Peyer's patch (tissue), 4 donors: ENCODE results near the gene ADCY7. TPM values are rescaled to one million over a fixed set of nuclear protein-coding genes. Genes with fewer than 3 reads are reported as not detected.

Source experiments
- DNase-seq, 3 donors: peaks; one replicate each; pipeline ENCODE4 v3.0.0-alpha.2; 2017 to 2019
- H3K27ac ChIP-seq, 4 donors: fragments of 200-600 bp; sonication (generic); one replicate each; pipeline ENCODE4 v1.5.1; 2016 to 2019
- H3K27me3 ChIP-seq, 2 donors: fragments of 200-600 bp; sonication (generic); one replicate each; pipeline ENCODE4 v1.5.1; 2019
- H3K36me3 ChIP-seq, 3 donors: fragments of 200-600 bp; sonication (generic); one replicate each; pipeline ENCODE4 v1.5.1; 2016 to 2019
- H3K4me1 ChIP-seq, 4 donors: fragments of 200-600 bp; sonication (generic); one replicate each; pipeline ENCODE4 v1.5.1; 2016 to 2019
- H3K4me3 ChIP-seq, 4 donors: fragments of 200-600 bp; sonication (generic); 1 replicate in 3 of 4; 2 replicates in 1 of 4; pipeline ENCODE4 v1.5.1; 2016 to 2019; ENCODE audit warnings: mild to moderate bottlenecking in 1 of 4
- H3K9me3 ChIP-seq, 4 donors: fragments of 200-600 bp; sonication (generic); one replicate each; pipeline ENCODE4 v1.5.1; 2016 to 2019; ENCODE audit warnings: mild to moderate bottlenecking in 1 of 4
- POLR2A ChIP-seq, 2 donors: fragments of 450-650 bp; IDR thresholded peaks; one replicate each; pipeline ENCODE4 v1.5.1; 2017; ENCODE audit warnings: antibody characterized with exemption in 2 of 2, mild to moderate bottlenecking in 2 of 2, moderate library complexity in 2 of 2
- total RNA-seq, 4 donors: library from RNA; depleted of rRNA; stranded (reverse); fragments of >200 nt; gene quantifications; one replicate each; pipeline ENCODE4 v1.1.0, GENCODE V29; 2016
- TF ChIP-seq, protein P1 (sequence below), 6 experiments: fragments of 450-650 bp in 4 of 6; fragments of 200-600 bp in 2 of 6; sonication (generic) in 1 of 6; IDR thresholded peaks; one replicate each; pipeline ENCODE4 v1.5.1; 2017 to 2019; ENCODE audit warnings: antibody characterized with exemption in 6 of 6, mild to moderate bottlenecking in 3 of 6, moderate library complexity in 1 of 6

The ADCY7 gene
- total RNA-seq, 4 donors from 2014 or later, result 6.5 to 67.7 (median 21.5) TPM

DNA sequence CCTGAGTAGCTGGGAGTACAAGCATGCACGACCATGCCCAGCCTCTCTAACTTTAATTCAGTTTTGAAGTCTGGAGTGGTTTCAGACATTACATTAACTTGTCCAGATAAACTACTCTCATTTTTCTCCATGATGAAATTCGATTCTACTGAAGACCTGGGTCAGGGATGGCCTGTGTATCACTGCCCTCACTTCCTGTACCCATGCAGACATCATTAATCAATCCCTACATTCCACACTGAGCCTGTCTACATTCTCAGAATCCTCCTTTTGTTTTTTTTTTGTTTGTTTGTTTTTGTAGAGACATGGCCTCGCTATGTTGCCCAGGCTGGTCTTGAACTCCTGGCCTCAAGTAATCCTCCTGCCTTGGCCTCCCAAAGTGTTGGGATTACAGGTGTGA is 22.6 kb downstream of the ADCY7 start:
- Histone ChIP-seq H3K27me3 (no peaks in the 10 kb centered on the region), H3K4me3 (no peak overlapping the region), H3K27ac (no peak overlapping the region), H3K36me3 (peaks cover 0 to 19% (median 0%) of the 10 kb centered on the region in 3 donors), H3K4me1 (peaks cover 0 to 11% (median 5%) of the 10 kb centered on the region in 4 donors), H3K9me3 (no peaks in the 10 kb centered on the region)
- no peak for DNase-seq
- TF ChIP-seq, protein P1, sequence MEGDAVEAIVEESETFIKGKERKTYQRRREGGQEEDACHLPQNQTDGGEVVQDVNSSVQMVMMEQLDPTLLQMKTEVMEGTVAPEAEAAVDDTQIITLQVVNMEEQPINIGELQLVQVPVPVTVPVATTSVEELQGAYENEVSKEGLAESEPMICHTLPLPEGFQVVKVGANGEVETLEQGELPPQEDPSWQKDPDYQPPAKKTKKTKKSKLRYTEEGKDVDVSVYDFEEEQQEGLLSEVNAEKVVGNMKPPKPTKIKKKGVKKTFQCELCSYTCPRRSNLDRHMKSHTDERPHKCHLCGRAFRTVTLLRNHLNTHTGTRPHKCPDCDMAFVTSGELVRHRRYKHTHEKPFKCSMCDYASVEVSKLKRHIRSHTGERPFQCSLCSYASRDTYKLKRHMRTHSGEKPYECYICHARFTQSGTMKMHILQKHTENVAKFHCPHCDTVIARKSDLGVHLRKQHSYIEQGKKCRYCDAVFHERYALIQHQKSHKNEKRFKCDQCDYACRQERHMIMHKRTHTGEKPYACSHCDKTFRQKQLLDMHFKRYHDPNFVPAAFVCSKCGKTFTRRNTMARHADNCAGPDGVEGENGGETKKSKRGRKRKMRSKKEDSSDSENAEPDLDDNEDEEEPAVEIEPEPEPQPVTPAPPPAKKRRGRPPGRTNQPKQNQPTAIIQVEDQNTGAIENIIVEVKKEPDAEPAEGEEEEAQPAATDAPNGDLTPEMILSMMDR (IDR thresholded peaks at IDR 0.05), result no peak
- TF ChIP-seq POLR2A (IDR thresholded peaks at IDR 0.05), result no peak

DNA sequence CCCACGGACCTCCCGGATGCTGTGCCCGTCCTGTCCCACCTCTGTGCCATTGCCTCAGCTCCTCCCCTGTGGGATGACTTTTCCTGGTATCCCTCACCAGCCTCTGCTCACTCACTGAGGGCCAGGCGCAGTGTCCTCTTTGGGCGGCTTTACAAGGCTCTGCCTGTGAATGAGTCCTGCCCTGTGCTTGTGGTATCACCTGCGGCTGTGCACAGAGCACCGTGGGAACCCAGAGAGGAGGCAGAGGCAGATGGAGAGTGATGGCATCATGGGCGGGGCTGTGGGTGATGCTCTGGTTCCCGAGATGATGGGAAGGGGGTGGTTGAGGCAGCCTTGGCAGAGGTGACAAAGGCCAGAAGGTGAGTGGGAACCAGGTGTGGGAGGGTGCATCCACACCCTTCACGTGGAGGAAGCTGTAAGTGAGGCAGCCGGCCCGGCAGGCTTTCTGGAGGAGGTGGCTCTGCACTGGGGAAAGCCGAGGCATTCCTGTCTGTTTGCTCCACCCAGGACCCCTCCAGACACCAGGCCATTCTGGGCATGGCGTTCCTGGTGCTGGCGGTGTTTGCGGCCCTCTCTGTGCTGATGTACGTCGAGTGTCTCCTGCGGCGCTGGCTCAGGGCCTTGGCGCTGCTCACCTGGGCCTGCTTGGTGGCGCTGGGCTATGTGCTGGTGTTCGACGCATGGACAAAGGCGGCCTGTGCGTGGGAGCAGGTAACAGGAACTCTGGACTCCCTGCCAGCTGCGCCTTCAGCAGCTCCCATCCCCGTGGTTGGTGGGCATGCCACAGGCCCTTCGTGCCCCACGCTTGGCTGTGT is 23.8 kb downstream of the ADCY7 start:
- Histone ChIP-seq H3K27ac (no peak overlapping the region), H3K4me3 (no peak overlapping the region), H3K9me3 (no peaks in the 10 kb centered on the region), H3K27me3 (no peaks in the 10 kb centered on the region), H3K36me3 (peaks cover 0 to 20% (median 0%) of the 10 kb centered on the region in 3 donors), H3K4me1 (no peaks in the 10 kb centered on the region)
- DNase-seq, result no peak
- TF ChIP-seq, protein P1 (IDR thresholded peaks at IDR 0.05), result no peak
- TF ChIP-seq POLR2A (IDR thresholded peaks at IDR 0.05), result no peak

DNA sequence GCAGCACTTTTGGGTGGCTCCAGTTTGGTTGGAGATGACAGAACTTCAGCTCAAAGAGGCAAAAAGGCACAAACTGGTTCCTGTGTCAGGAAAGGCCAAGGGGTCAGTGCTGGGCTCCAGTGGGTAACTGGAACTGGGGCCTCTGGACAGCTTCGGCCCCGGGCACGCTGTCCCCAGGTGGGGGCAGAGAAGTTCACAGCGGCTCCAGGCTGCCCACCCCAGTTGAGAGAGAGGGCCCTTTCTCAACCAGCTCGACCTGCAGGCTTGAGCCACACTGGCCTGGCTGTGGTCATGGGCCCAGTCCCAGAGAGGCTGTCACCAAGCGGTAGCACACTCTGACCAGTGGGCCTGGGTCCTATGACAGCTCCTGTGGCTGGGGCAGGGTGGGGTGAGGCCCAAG is 24.5 kb downstream of the ADCY7 start:
- no peak overlapping the region for H3K27ac ChIP-seq
- TF ChIP-seq, protein P1 (IDR thresholded peaks at IDR 0.05), result no peak
- TF ChIP-seq POLR2A (IDR thresholded peaks at IDR 0.05), result no peak
- no peak for DNase-seq
- peaks cover 0 to 20% (median 0%) of the 10 kb centered on the region in 3 donors for H3K36me3 ChIP-seq
- H3K4me1 ChIP-seq, result no peaks in the 10 kb centered on the region
- no peaks in the 10 kb centered on the region for H3K27me3 ChIP-seq
- no peak overlapping the region for H3K4me3 ChIP-seq
- H3K9me3 ChIP-seq, result no peaks in the 10 kb centered on the region

DNA sequence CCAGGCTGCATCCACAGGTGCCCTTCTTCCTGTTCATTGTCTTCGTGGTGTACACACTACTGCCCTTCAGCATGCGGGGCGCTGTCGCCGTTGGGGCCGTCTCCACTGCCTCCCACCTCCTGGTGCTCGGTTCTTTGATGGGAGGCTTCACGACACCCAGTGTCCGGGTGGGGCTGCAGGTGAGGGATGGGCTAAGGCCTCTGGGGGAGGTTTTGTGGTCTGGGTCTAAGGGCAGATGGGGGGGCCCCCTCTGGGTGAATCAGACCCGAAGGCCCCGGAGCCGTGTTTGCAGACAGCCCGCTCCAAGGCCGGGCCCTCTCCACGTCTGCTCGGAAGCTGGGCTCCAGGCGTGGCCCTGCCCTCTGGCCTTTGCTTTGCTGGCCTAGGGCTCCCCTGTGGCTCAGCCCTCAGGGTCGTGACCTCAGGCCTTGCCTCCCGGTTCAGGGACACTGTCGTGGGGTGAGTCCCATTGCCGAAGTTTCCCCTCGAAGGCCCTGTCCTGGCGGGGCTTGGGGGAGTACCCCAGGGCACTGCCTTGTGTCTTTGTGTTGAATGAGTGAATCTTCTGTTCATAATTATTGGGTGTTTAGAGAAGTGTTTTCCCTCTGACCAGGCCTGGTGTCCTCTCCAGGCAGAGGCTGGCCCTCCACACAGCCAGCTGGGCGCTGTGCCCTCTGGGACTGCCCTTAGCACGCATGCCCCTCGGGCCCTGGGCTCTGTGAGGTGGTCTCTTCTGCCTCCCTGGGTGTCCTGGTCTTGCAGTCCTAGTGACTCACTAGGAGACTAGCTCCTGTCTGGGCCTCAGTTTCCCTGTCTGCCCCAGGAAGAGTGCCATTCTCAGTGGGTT is 25.6 kb downstream of the ADCY7 start:
- Histone ChIP-seq H3K9me3 (no peaks in the 10 kb centered on the region), H3K4me3 (no peak overlapping the region), H3K27me3 (no peaks in the 10 kb centered on the region), H3K36me3 (peaks cover 0 to 20% (median 0%) of the 10 kb centered on the region in 3 donors), H3K4me1 (no peaks in the 10 kb centered on the region), H3K27ac (no peak overlapping the region)
- no peak for DNase-seq
- TF ChIP-seq, protein P1 (IDR thresholded peaks at IDR 0.05), result no peak
- TF ChIP-seq POLR2A (IDR thresholded peaks at IDR 0.05), result no peak

DNA sequence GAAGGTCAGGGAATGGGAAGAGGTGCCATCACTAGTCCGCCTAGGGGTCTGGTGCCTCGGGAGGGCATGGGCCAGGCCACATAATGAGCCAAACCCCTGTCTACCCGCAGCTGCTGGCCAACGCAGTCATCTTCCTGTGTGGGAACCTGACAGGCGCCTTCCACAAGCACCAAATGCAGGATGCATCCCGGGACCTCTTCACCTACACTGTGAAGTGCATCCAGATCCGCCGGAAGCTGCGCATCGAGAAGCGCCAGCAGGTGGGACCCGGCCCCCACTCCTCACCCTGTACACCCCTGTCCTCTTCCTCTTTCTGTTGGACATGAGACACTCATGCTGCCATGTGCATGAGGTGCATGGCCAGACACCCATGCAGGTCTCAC is 26.2 kb downstream of the ADCY7 start:
- no peak overlapping the region for H3K27ac ChIP-seq
- H3K9me3 ChIP-seq, result no peaks in the 10 kb centered on the region
- DNase-seq, result no peak
- TF ChIP-seq, protein P1 (IDR thresholded peaks at IDR 0.05), result no peak
- TF ChIP-seq POLR2A (IDR thresholded peaks at IDR 0.05), result no peak
- peaks cover 0 to 20% (median 0%) of the 10 kb centered on the region in 3 donors for H3K36me3 ChIP-seq
- no peak overlapping the region for H3K4me3 ChIP-seq
- no peaks in the 10 kb centered on the region for H3K4me1 ChIP-seq
- no peaks in the 10 kb centered on the region for H3K27me3 ChIP-seq
